Mucosa of rectum (tissue), 2 donors: ENCODE results near the gene NOP14.

ENCODE experiments used
- H3K27ac ChIP-seq, 2 donors: one replicate each; pipeline ENCODE4 v1.7.0; 2013; ENCODE audit warnings: inconsistent platforms in 2 of 2, low read depth in 2 of 2, low read length in 2 of 2
- H3K27me3 ChIP-seq, 2 donors: one replicate each; pipeline ENCODE4 v1.7.0; 2013; ENCODE audit warnings: low read length in 2 of 2; ENCODE audit not compliant: control insufficient read depth in 2 of 2, insufficient read depth in 2 of 2
- H3K36me3 ChIP-seq, 2 donors: one replicate each; pipeline ENCODE4 v1.7.0; 2013; ENCODE audit warnings: low read length in 2 of 2; ENCODE audit not compliant: control insufficient read depth in 2 of 2, insufficient read depth in 2 of 2
- H3K4me1 ChIP-seq, 2 donors: one replicate each; pipeline ENCODE4 v1.7.0; 2013; ENCODE audit warnings: low read length in 2 of 2, mild to moderate bottlenecking in 1 of 2; ENCODE audit not compliant: control insufficient read depth in 2 of 2, insufficient read depth in 2 of 2
- H3K4me3 ChIP-seq, 2 donors: one replicate each; pipeline ENCODE4 v1.7.0; 2013; ENCODE audit warnings: low read length in 2 of 2
- H3K9ac ChIP-seq, 2 donors: one replicate each; pipeline ENCODE4 v1.7.0; 2013; ENCODE audit warnings: low read length in 2 of 2, low read depth in 1 of 2, mild to moderate bottlenecking in 1 of 2
- H3K9me3 ChIP-seq, 2 donors: one replicate each; pipeline ENCODE4 v1.7.0; 2013; ENCODE audit warnings: low read length in 2 of 2; ENCODE audit not compliant: control insufficient read depth in 2 of 2
- donor health status: healthy.
- donor health status: Normal muscosa, but diverticular disease.

The NOP14 gene

GRCh38 chr4:2935762-2936743 lies 27.2 kb downstream of the NOP14 start:
- H3K9ac ChIP-seq, result peak overlapping the region; percentile 84 to 90

GRCh38 chr4:2934813-2935761 lies 28.1 kb downstream of the NOP14 start:
- H3K4me1 ChIP-seq, result peaks cover 33 to 34% of the 10 kb centered on the region in 2 donors
- peaks cover 19 to 34% of the 10 kb centered on the region in 2 donors for H3K36me3 ChIP-seq
- H3K27ac ChIP-seq, result peak overlapping the region; percentile 82 to 87
- peak overlapping the region; percentile 82 to 87 for H3K4me3 ChIP-seq
- no peaks in the 10 kb centered on the region for H3K9me3 ChIP-seq
- peak overlapping the region; percentile 84 to 90 for H3K9ac ChIP-seq
- no peaks in the 10 kb centered on the region for H3K27me3 ChIP-seq

More at GRCh38 chr4:2935762-2936743, 27.2 kb downstream of the NOP14 start:
- Histone ChIP-seq H3K27ac (no peak overlapping the region), H3K36me3 (peaks cover 24 to 41% of the 10 kb centered on the region in 2 donors), H3K4me1 (peaks cover 30 to 31% of the 10 kb centered on the region in 2 donors), H3K4me3 (peak overlapping the region; percentile 82 to 87), H3K27me3 (no peaks in the 10 kb centered on the region), H3K9me3 (no peaks in the 10 kb centered on the region)

GRCh38 chr4:2934077-2934812 lies 29.0 kb downstream of the NOP14 start:
- Histone ChIP-seq H3K9me3 (no peaks in the 10 kb centered on the region), H3K27ac (peak overlapping the region; percentile 37 to 87), H3K27me3 (no peaks in the 10 kb centered on the region), H3K4me1 (peaks cover 33 to 35% of the 10 kb centered on the region in 2 donors), H3K9ac (peak overlapping the region; percentile 24 to 64), H3K36me3 (peaks cover 17 to 34% of the 10 kb centered on the region in 2 donors), H3K4me3 (peak overlapping the region; percentile 65 to 82)

- no peaks in the 10 kb centered on the region for H3K27me3 ChIP-seq
- H3K4me1 ChIP-seq, result peaks cover 33 to 35% of the 10 kb centered on the region in 2 donors
- H3K9me3 ChIP-seq, result no peaks in the 10 kb centered on the region
- peaks cover 17 to 35% of the 10 kb centered on the region in 2 donors for H3K36me3 ChIP-seq
- H3K4me3 ChIP-seq, result peak overlapping the region; percentile 55 to 65
- peak overlapping the region; percentile 41 to 64 for H3K9ac ChIP-seq
- H3K27ac ChIP-seq, result peak overlapping the region; percentile 37 to 61
Observed at GRCh38 chr4:2933566-2934076, 29.6 kb downstream of the NOP14 start.

GRCh38 chr4:2932951-2933565 lies 30.1 kb downstream of the NOP14 start:
- H3K9ac ChIP-seq, result peak overlapping the region in 1 of 2 donors; percentile 64
- H3K27me3 ChIP-seq, result no peaks in the 10 kb centered on the region
- H3K36me3 ChIP-seq, result peaks cover 19 to 35% of the 10 kb centered on the region in 2 donors
- H3K4me1 ChIP-seq, result peaks cover 33 to 35% of the 10 kb centered on the region in 2 donors
- H3K27ac ChIP-seq, result peak overlapping the region in 1 of 2 donors; percentile 61
- H3K9me3 ChIP-seq, result no peaks in the 10 kb centered on the region
- H3K4me3 ChIP-seq, result peak overlapping the region in 1 of 2 donors; percentile 55

GRCh38 chr4:2932321-2932950 lies 30.8 kb downstream of the NOP14 start:
- peak overlapping the region in 1 of 2 donors; percentile 63 for H3K27ac ChIP-seq
- H3K27me3 ChIP-seq, result no peaks in the 10 kb centered on the region
- H3K9me3 ChIP-seq, result no peaks in the 10 kb centered on the region
- H3K4me1 ChIP-seq, result peaks cover 33 to 35% of the 10 kb centered on the region in 2 donors
- H3K36me3 ChIP-seq, result peaks cover 23 to 36% of the 10 kb centered on the region in 2 donors
- no peak overlapping the region for H3K4me3 ChIP-seq
- H3K9ac ChIP-seq, result no peak overlapping the region

GRCh38 chr4:2931512-2932301 lies 31.5 kb downstream of the NOP14 start:
- Histone ChIP-seq H3K4me1 (peaks cover 33 to 35% of the 10 kb centered on the region in 2 donors), H3K9me3 (no peaks in the 10 kb centered on the region), H3K4me3 (no peak overlapping the region), H3K27ac (peak overlapping the region; percentile 14 to 63), H3K36me3 (peaks cover 30 to 35% of the 10 kb centered on the region in 2 donors), H3K27me3 (no peaks in the 10 kb centered on the region), H3K9ac (peak overlapping the region in 1 of 2 donors; percentile 14)

- peaks cover 36 to 41% of the 10 kb centered on the region in 2 donors for H3K36me3 ChIP-seq
- peaks cover 27 to 30% of the 10 kb centered on the region in 2 donors for H3K4me1 ChIP-seq
- H3K4me3 ChIP-seq, result no peak overlapping the region
- H3K27me3 ChIP-seq, result no peaks in the 10 kb centered on the region
- H3K9ac ChIP-seq, result no peak overlapping the region
- H3K9me3 ChIP-seq, result no peaks in the 10 kb centered on the region
- H3K27ac ChIP-seq, result peak overlapping the region; percentile 59 to 63
Observed at GRCh38 chr4:2930758-2931511, 32.3 kb downstream of the NOP14 start.
